Renal cortex interstitium (tissue), 15 donors: ENCODE measurements around the gene ACTL9. TPM values are rescaled to one million over a fixed set of nuclear protein-coding genes. Genes with fewer than 3 reads are reported as not detected.
"Not testable (repeated sequence)": the region's sequence is repeated elsewhere in the genome, so short reads cannot be mapped to it uniquely, and the experiment has no call there.

Experiments
- DNase-seq, 11 donors: peaks; one replicate each; pipeline ENCODE4 v3.0.0-alpha.2; 2013; ENCODE audit warnings: low read depth in 9 of 11, low spot score in 4 of 11; ENCODE audit errors: extremely low read depth in 1 of 11
- long read RNA-seq, 16 experiments: transcript quantifications; one replicate each; lab custom pipeline, GENCODE V29; 2026
- polyA plus RNA-seq, 3 donors: library from polyadenylated mRNA; unstranded; fragments of 120-200 nt; gene quantifications; one replicate each; pipeline ENCODE4 v1.2.1, GENCODE V29; 2013; ENCODE audit not compliant: insufficient read length in 3 of 3

Gene ACTL9, protein sequence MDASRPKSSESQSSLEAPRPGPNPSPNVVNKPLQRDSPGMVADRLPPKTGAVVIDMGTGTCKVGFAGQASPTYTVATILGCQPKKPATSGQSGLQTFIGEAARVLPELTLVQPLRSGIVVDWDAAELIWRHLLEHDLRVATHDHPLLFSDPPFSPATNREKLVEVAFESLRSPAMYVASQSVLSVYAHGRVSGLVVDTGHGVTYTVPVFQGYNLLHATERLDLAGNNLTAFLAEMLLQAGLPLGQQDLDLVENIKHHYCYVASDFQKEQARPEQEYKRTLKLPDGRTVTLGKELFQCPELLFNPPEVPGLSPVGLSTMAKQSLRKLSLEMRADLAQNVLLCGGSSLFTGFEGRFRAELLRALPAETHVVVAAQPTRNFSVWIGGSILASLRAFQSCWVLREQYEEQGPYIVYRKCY
- polyA plus RNA-seq, result not detected
- long read RNA-seq, donor 1, result 0 reads
- long read RNA-seq, donor 2, result 0 reads
- long read RNA-seq, donor 3, result 0 reads
- long read RNA-seq, donor 4, result 0 reads
- long read RNA-seq, donor 5, result 0 reads
- long read RNA-seq, donor 6, result 0 reads
- long read RNA-seq, donor 7, result 0 reads
- long read RNA-seq, donor 8, result 0 reads
- long read RNA-seq, donor 9, result 0 reads
- long read RNA-seq, donor 10, result 0 reads
- long read RNA-seq, donor 11, result 0 reads
- long read RNA-seq, donor 12, result 0 reads
- long read RNA-seq, donor 13, result 0 reads
- long read RNA-seq, donor 14, result 0 reads
- long read RNA-seq, donor 15, result 0 reads
- long read RNA-seq, donor 16, result 0 reads

DNA sequence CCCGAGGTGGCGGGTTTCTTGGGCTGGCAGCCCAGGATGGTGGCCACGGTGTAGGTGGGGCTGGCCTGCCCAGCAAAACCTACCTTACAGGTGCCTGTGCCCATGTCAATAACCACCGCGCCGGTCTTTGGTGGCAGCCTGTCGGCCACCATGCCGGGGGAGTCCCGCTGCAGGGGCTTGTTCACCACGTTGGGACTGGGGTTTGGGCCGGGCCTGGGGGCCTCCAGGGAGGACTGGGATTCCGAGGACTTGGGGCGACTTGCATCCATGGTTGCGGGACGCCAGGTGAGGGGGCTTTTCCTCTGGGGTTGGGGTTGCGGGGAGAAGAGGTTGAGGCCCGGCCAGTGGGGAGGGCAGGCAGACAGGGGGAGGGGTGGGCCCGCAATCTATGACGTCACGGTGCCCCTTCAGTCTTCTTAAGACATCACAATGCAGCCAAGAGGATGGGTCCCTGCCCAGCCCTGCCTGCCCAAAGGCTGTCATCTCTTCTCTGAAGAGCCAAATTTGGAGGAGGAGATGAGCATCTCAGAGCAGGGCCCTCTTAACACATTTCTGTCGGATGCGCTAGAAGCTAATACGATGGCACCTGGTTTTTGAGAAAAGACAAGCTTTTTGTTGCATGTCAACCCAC lies at the start of gene ACTL9:
TSS of gene ACTL9 (minus strand) at position 363 of the 631 bp plus-strand sequence. CDS start at position 269, 94 bp downstream.
- no peak for DNase-seq

DNA sequence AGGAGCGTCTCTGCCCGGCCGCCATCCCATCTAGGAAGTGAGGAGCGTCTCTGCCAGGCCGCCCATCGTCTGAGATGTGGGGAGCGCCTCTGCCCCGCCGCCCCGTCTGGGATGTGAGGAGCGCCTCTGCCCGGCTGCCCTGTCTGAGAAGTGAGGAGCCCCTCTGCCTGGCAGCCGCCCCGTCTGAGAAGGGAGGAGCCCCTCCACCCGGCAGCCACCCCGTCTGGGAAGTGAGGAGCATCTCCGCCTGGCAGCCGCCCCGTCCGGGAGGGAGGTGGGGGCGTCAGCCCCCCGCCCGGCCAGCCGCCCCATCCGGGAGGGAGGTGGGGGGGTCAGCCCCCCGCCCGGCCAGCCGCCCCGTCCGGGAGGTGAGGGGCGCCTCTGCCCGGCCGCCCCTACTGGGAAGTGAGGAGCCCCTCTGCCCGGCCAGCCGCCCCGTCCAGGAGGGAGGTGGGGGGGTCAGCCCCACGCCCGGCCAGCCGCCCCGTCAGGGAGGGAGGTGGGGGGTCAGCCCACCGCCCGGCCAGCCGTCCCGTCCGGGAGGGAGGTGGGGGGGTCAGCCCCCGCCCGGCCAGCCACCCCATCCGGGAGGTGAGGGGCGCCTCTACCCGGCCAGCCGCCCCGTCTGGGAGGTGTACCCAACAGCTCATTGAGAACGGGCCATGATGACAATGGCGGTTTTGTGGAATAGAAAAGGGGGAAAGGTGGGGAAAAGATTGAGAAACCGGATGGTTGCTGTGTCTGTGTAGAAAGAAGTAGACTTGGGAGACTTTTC lies 40.9 kb upstream of the ACTL9 start:
- not testable (repeated sequence) for DNase-seq

DNA sequence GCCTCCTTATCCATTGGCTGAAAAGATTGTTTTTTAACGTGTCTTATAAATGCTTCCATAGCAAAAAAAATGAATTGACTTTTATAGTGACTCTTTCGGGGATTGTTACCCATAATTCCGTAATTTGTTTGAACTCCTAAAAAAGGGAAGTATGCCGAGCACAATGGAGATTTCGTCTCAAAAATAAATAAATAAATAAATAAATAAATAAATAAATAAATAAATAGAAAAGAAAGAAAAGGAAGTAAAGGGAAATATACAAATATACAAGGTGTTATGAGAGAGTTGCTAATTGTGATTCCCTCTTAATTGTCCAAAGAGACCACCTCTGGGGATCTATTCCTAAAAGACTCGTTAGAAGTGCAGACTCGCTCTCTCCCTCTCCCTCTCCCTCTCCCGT lies 39.8 kb upstream of the ACTL9 start:
- no peak for DNase-seq

DNA sequence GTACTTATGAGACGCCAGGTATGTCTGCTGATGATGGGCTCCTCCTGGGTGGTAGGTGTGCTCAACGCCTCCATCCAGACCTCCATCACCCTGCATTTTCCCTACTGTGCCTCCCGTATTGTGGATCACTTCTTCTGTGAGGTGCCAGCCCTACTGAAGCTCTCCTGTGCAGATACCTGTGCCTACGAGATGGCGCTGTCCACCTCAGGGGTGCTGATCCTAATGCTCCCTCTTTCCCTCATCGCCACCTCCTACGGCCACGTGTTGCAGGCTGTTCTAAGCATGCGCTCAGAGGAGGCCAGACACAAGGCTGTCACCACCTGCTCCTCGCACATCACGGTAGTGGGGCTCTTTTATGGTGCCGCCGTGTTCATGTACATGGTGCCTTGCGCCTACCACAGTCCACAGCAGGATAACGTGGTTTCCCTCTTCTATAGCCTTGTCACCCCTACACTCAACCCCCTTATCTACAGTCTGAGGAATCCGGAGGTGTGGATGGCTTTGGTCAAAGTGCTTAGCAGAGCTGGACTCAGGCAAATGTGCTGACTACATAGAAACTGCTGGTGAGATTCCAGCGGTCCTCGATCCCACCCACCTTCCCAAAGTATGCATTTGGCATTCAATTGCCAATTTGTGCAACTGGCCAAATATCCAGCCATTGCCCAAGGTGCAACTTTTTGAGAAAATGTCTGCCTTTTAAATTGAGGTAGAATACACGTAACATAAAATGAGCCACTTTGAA lies 33.0 kb upstream of the ACTL9 start:
- DNase-seq, result peak in 8 of 11 donors; percentile 2 to 18 (median 10)

DNA sequence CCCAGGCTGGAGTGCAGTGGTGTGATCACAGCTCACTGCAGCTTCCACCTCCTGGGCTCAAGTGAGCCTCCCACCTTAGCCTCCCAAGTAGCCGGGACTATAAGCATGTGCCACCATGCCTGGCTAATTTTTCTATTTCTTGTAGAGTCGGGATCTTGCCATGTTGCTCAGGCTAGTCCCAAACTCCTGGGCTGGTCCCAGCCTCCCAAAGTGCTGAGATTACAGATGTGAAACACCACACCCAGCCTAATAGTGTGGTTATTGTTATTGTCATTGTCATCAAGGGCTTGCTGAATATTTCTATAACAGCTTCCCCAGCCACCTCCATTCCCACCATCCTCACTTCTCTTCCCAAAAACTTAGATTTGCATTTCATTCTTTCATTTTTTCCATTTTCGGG lies 25.7 kb upstream of the ACTL9 start:
- DNase-seq, result no peak

DNA sequence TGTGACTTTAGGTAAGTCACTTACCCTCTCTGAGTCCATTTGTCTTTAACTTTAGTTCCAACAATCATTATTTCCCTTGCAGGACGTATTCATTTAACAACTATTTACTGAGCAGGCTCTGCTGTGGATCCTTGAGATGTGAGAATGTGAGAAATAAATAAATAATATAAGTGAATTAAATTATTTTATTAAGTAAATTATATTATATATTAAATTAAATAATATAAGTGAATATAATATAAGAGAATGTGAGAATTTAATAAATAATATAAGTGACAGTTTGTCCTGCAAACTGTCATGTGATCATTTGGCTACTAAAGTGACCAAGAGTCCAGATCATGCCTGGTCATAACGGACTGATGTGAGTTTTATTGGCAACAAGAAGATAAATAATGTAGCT lies 23.4 kb upstream of the ACTL9 start:
- DNase-seq, result no peak

DNA sequence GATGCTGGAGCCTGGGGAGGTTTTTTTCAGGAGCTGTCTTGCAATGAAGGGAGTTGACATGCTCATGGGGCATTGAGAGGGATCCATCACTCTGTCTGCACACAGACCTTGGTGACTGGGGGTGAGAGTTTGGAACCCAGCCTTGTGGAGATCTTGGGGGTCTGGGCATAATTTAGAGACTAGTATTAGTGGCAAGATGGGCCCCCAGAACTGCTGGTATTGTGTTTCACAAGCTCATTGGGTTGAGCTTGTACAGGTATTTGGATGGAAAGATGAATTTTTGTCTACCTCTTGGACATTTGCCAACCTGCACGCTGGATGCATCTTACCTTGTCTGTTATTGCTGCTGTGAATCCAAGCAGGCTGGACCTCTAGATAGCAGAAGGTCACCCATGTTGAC lies 22.7 kb upstream of the ACTL9 start, which contains the start of gene OR2Z1:
TSS of gene OR2Z1 (plus strand) at position 301 of the 400 bp plus-strand sequence. CDS start 9,395 bp downstream, outside the sequence.
- DNase-seq, result no peak

DNA sequence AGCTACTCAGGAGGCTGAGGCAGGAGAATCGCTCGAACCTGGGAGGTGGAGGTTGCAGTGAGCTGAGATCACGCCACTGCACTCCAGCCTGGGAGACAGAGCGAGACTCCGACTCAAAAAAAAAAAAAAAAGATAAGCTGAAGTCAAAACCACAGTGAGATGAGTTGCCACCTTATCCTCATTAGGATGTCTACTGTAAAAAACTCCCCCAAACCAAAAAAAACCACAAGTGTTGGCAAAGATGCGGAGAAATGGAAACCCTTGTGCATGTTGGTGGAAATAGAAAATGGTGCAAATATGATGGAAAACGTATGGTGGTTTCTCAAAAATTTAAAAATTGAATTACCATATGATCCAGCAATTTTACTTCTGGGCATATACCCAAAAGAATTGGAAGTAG lies 11.7 kb upstream of the ACTL9 start:
- not testable (repeated sequence) for DNase-seq

DNA sequence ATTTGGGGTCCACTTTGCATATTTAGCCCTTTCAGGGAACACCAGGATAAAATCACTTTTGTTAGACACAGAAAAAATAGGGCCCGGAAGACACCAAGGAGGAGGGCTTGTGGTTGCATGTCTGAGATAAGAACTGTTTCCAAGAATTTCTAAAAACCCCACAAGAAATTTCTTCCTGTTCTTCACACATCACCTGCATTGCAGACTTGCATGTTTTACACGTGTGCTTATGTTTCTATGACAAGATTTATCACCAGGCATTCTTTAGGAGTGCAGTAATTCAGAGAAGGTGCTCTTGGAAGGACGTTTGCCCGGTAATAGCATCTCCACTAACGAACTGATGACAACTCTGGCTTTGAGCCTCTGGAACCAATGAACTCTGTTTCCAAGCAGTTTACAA lies 7.1 kb upstream of the ACTL9 start:
- no peak for DNase-seq

DNA sequence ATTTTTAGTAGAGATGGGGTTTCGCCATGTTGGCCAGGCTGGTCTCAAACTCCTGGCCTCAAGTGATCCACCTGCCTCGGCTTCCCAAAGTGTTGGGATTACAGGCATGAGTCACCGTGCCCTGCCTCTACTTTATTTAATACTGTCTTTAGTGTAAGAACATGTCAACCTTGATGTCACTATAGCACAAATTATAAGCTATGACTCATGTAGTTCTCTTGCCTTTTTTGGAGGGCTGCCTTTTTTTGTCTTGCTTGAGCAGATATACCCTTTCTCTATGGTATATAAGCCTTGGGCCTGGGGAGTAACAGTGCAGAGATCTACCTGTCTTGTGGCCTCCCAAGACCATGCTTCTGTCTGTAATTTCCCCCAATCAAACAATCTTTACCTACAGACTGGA lies 6.7 kb upstream of the ACTL9 start:
- not testable (repeated sequence) for DNase-seq

DNA sequence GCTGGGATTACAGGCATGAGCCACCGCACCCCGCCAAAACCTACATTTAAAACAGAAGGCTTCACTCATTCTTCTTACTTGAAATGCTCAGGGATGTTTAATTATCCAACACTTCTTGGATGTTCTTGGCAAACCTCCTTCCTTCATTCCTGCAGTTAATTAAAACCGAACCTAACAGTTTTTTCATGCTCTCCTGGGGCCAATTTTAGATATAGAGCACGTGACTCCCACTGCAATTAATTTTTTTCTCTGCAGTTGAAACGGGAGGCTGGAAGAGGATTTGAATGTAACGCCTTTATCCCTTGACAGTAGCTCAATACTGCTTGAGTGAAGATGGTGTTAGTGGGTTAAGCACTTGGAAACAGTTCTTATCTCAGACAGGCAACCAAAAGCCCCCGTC lies 4.6 kb upstream of the ACTL9 start:
- no peak for DNase-seq

DNA sequence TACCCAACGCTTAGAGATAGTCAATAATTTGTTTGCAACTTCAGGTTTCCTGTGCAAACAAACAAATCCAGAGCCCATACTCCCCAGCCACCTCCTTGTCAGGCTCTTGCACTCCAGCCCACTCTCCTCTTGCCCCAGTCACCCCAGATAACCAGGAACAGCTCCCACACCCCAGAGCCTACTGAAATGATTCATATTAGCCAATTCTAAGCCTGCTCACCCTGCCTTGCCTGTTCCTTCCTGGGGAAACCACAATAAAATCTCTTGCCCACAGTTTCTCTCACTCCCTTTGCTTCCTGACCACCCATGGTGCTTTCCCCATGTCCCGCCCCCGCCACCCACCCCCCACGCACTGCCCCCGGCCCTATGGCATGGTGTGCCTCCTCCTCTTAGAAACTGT lies 3.8 kb upstream of the ACTL9 start:
- no peak for DNase-seq

DNA sequence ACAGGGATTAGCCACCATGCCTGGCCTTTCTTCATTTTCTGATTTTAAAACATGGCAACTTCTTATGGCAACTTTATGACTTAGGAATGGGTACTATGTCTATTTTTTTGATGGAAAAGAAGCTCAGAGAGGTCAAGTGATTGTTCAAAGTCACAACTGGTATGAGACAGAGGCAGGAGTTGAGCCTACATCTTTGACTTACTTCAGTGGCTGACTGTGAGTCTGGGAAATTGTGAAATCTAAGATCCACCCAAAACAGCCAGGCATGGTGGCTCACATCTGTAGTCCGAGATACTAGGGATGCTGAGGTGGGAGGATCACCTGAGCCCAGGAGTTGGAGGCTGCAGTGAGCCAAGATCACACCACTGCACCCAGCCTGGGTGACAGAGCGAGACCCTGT lies 2.4 kb upstream of the ACTL9 start:
- no peak for DNase-seq

DNA sequence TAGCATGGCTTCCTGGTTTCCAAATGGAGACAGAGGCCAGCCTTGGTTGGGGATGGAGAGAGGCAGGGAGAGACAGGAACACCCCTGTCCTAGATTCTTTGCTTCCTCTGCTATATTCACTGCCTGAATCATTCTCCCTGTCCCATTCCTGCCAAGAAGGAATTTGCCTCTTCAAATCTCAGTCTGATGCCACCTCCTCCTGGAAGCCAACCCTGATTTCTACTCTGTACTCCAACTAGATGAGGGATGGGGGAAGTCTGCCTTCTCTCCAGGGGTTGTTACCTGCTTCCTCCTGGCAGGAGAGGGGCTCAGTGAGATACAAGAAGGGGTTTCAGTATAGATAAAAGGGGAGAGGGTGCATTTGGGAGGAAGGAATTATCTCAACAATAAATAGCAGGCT lies 1.3 kb upstream of the ACTL9 start:
- no peak for DNase-seq

DNA sequence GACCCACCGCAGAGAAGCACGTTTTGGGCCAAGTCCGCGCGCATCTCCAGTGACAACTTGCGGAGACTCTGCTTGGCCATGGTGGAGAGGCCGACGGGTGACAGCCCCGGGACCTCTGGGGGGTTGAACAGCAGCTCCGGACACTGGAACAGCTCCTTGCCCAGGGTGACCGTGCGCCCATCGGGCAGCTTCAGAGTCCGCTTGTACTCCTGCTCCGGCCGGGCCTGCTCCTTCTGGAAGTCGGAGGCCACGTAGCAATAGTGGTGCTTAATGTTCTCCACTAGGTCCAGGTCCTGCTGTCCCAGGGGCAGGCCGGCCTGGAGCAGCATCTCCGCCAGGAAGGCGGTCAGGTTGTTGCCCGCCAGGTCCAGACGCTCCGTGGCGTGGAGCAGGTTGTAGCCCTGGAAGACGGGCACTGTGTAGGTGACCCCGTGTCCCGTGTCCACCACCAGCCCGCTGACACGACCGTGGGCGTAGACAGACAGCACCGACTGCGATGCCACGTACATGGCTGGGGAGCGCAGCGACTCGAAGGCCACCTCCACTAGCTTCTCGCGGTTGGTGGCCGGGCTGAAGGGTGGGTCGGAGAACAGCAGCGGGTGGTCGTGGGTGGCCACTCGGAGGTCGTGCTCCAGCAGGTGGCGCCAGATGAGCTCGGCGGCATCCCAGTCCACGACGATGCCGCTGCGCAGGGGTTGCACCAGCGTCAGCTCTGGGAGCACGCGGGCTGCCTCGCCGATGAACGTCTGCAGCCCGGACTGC lies 743 bp downstream of the ACTL9 start:
- DNase-seq, result no peak

DNA sequence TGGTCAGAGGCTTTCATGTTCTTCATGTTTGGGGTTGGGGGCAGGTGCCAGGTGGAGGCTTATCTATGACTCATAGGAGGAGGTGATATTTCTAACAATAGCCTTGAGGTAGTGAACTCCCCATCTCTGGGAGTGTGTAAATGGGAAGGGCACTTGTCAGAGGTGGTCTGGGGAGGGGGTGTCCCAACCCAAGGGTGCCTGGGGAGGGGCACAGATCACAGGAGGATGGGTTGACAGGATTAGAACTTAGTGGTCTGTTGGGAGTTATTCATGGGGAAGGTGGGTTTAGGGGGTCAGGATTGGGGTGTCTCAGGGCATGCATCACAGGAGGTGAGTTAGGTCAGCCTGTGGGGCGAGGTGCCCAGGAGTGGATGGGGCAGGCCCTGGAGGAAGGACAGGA lies 1.6 kb downstream of the ACTL9 start:
- DNase-seq, result no peak

DNA sequence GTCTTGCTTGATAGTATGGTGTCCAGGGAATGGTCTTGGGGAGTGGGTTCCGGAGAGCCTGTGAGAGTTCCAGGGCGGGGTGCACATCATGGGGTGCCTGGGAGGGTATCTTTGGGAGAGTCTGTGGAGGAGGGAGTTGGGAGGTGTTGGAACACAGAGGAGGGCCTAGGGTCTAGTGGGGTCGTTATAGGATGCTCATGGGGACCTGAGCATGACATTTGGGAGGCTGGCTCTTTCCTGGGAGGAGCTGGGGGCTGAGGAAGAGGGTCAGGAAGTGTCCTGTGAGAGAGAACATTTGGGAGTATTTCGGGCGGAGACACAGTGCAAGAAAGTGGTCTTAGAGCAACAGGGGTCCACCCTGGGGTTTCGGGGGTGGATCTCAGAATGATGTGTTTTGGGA lies 2.7 kb downstream of the ACTL9 start:
- DNase-seq, result no peak

DNA sequence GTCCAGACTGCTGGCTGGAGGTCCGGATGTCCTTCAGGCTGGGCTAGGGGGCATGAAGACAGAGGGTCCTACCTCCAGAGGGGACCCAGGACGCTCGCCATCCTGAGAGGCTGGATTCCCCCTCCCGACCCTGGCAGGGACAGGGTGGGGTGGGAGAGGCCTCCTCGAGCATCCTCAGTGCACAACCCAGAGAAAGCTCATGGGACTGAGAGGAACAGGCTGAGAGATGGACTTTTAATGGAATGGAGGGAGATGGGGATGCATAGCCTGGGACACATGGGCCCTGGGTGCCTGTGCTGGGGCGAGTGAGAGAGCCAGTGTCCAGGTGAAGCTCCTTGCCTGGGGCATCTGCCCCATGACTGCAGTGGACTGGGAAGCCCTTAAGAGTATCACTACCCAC lies 3.1 kb downstream of the ACTL9 start:
- no peak for DNase-seq
